Dendritic cell treated with granulocyte-macrophage colony-stimulating factor and Interleukin-4, amounts not matched to agents 40 ng/mL and 50 ng/mL, for 4 days (primary cell): ENCODE results near the gene RNF138.
"Not testable (repeated sequence)": the region's sequence is repeated elsewhere in the genome, so short reads cannot be mapped to it uniquely, and the experiment has no call there.

ENCODE experiments used
- H3K27ac Mint-ChIP-seq: one replicate; pipeline ENCODE4 v1.8.0; 2022; ENCODE audit warnings: mild to moderate bottlenecking, mixed read lengths
- H3K27me3 Mint-ChIP-seq: one replicate; pipeline ENCODE4 v1.8.0; 2022; ENCODE audit warnings: mild to moderate bottlenecking, mixed read lengths
- H3K36me3 Mint-ChIP-seq: one replicate; pipeline ENCODE4 v1.8.0; 2022; ENCODE audit warnings: low read depth, mixed read lengths
- H3K4me1 Mint-ChIP-seq: one replicate; pipeline ENCODE4 v1.8.0; 2022; ENCODE audit warnings: low read depth, mixed read lengths
- H3K4me3 Mint-ChIP-seq: one replicate; pipeline ENCODE4 v1.8.0; 2022; ENCODE audit warnings: mild to moderate bottlenecking, moderate library complexity, mixed read lengths
- H3K9me3 Mint-ChIP-seq: one replicate; pipeline ENCODE4 v1.8.0; 2022; ENCODE audit warnings: mixed read lengths
- intact Hi-C: fragments of 100-400 bp; cut with micrococcal nuclease; formaldehyde crosslinking; loops from one replicate; pipeline ENCODE4 v1.15.0; 2022

Gene RNF138

GRCh38 chr18:32083781-32084180, 7.9 kb upstream of the RNF138 start:
- H3K4me3 Mint-ChIP-seq = no peak overlapping the region
- intact Hi-C loops = no loop called here

GRCh38 chr18:32086881-32087280, 4.8 kb upstream of the RNF138 start:
- Mint-ChIP-seq H3K27me3 (no peaks in the 10 kb centered on the region), H3K36me3 (no peaks in the 10 kb centered on the region), H3K4me1 (peaks cover 47% of the 10 kb centered on the region), H3K9me3 (no peaks in the 10 kb centered on the region), H3K4me3 (no peak overlapping the region), H3K27ac (peak overlapping the region; percentile 93)
- intact Hi-C loops = no loop called here

More at GRCh38 chr18:32083781-32084180, 7.9 kb upstream of the RNF138 start:
- no peaks in the 10 kb centered on the region for H3K36me3 Mint-ChIP-seq
- no peaks in the 10 kb centered on the region for H3K27me3 Mint-ChIP-seq
- H3K9me3 Mint-ChIP-seq = no peaks in the 10 kb centered on the region
- H3K4me1 Mint-ChIP-seq = peaks cover 50% of the 10 kb centered on the region
- peak overlapping the region; percentile 93 for H3K27ac Mint-ChIP-seq

- H3K4me3 Mint-ChIP-seq = peak overlapping the region; percentile 17
- intact Hi-C loops = loop anchor here (5.0 to 10.0 kb wide), 2 partner anchors 74 to 406 kb away; partner anchors contain the start of genes B4GALT6 and RNF125
- H3K9me3 Mint-ChIP-seq, H3K27me3 Mint-ChIP-seq, H3K27ac Mint-ChIP-seq: not testable (repeated sequence)
- H3K4me1 Mint-ChIP-seq = peaks cover 43% of the 10 kb centered on the region
- peaks cover 35% of the 10 kb centered on the region for H3K36me3 Mint-ChIP-seq
Observed at GRCh38 chr18:32090831-32091230, 843 bp upstream of the RNF138 start.

GRCh38 chr18:32091325-32091723, 350 bp upstream of the RNF138 start:
- H3K4me3 Mint-ChIP-seq = peak overlapping the region; percentile 98
- peaks cover 40% of the 10 kb centered on the region for H3K36me3 Mint-ChIP-seq
- H3K9me3 Mint-ChIP-seq = no peaks in the 10 kb centered on the region
- intact Hi-C loops = loop anchor here (5.0 to 10.0 kb wide), 2 partner anchors 74 to 407 kb away; partner anchors contain the start of genes B4GALT6 and RNF125
- H3K27me3 Mint-ChIP-seq = no peaks in the 10 kb centered on the region
- H3K27ac Mint-ChIP-seq = peak overlapping the region; percentile 97
- peaks cover 48% of the 10 kb centered on the region for H3K4me1 Mint-ChIP-seq

GRCh38 chr18:32092422-32093101, 888 bp downstream of the RNF138 start:
- H3K9me3 Mint-ChIP-seq = no peaks in the 10 kb centered on the region
- intact Hi-C loops = loop anchor here (1.0 to 10.0 kb wide), 4 partner anchors 44 to 408 kb away; partner anchors contain the start of genes B4GALT6, RNF125 and TRAPPC8

GRCh38 chr18:32093102-32093511, 1.4 kb downstream of the RNF138 start:
- peaks cover 43% of the 10 kb centered on the region for H3K4me1 Mint-ChIP-seq
- intact Hi-C loops = loop anchor here (2.0 to 10.0 kb wide), 3 partner anchors 44 to 408 kb away; partner anchors contain the start of genes B4GALT6 and RNF125
- peak overlapping the region; percentile 97 for H3K27ac Mint-ChIP-seq
- H3K36me3 Mint-ChIP-seq = peaks cover 46% of the 10 kb centered on the region
- H3K27me3 Mint-ChIP-seq = no peaks in the 10 kb centered on the region
- peak overlapping the region; percentile 98 for H3K4me3 Mint-ChIP-seq
- no peaks in the 10 kb centered on the region for H3K9me3 Mint-ChIP-seq

More at GRCh38 chr18:32092422-32093101, 888 bp downstream of the RNF138 start:
- Mint-ChIP-seq H3K4me1 (peaks cover 46% of the 10 kb centered on the region), H3K4me3 (peak overlapping the region; percentile 98), H3K27me3 (no peaks in the 10 kb centered on the region), H3K36me3 (peaks cover 46% of the 10 kb centered on the region), H3K27ac (peak overlapping the region; percentile 97)

- peaks cover 46% of the 10 kb centered on the region for H3K36me3 Mint-ChIP-seq
- peaks cover 43% of the 10 kb centered on the region for H3K4me1 Mint-ChIP-seq
- intact Hi-C loops = loop anchor here (2.0 to 10.0 kb wide), 3 partner anchors 45 to 409 kb away; partner anchors contain the start of genes B4GALT6 and RNF125
Observed at GRCh38 chr18:32093523-32093922, 1.8 kb downstream of the RNF138 start.

GRCh38 chr18:32095192-32095899, 3.7 kb downstream of the RNF138 start:
- Mint-ChIP-seq H3K27ac (no peak overlapping the region), H3K9me3 (no peaks in the 10 kb centered on the region), H3K36me3 (peaks cover 55% of the 10 kb centered on the region), H3K4me1 (peaks cover 43% of the 10 kb centered on the region), H3K27me3 (no peaks in the 10 kb centered on the region), H3K4me3 (no peak overlapping the region)
- intact Hi-C loops = loop anchor here (10.0 kb wide), 1 partner anchor 411 kb away; the partner anchor contains the start of gene B4GALT6

More at GRCh38 chr18:32093523-32093922, 1.8 kb downstream of the RNF138 start:
- Mint-ChIP-seq H3K4me3 (peak overlapping the region; percentile 98), H3K27ac (peak overlapping the region; percentile 97), H3K9me3 (no peaks in the 10 kb centered on the region), H3K27me3 (no peaks in the 10 kb centered on the region)

GRCh38 chr18:32095900-32096229, 4.2 kb downstream of the RNF138 start:
- H3K4me3 Mint-ChIP-seq = no peak overlapping the region
- peaks cover 44% of the 10 kb centered on the region for H3K4me1 Mint-ChIP-seq
- intact Hi-C loops = loop anchor here (10.0 kb wide), 1 partner anchor 411 kb away; the partner anchor contains the start of gene B4GALT6
- no peaks in the 10 kb centered on the region for H3K27me3 Mint-ChIP-seq
- H3K27ac Mint-ChIP-seq = peak overlapping the region; percentile 9
- H3K36me3 Mint-ChIP-seq = peaks cover 60% of the 10 kb centered on the region
- no peaks in the 10 kb centered on the region for H3K9me3 Mint-ChIP-seq

- intact Hi-C loops = loop anchor here (10.0 kb wide), 1 partner anchor 412 kb away; the partner anchor contains the start of gene B4GALT6
- peak overlapping the region; percentile 9 for H3K27ac Mint-ChIP-seq
- no peak overlapping the region for H3K4me3 Mint-ChIP-seq
- H3K9me3 Mint-ChIP-seq = no peaks in the 10 kb centered on the region
- peaks cover 45% of the 10 kb centered on the region for H3K4me1 Mint-ChIP-seq
- no peaks in the 10 kb centered on the region for H3K27me3 Mint-ChIP-seq
- H3K36me3 Mint-ChIP-seq = peaks cover 67% of the 10 kb centered on the region
Observed at GRCh38 chr18:32096946-32097345, 5.3 kb downstream of the RNF138 start.

- intact Hi-C loops = no loop called here
- Mint-ChIP-seq H3K27me3 (no peaks in the 10 kb centered on the region), H3K9me3 (no peaks in the 10 kb centered on the region), H3K4me1 (peaks cover 5% of the 10 kb centered on the region), H3K36me3 (peaks cover 49% of the 10 kb centered on the region), H3K4me3 (no peak overlapping the region), H3K27ac (no peak overlapping the region)
Observed at GRCh38 chr18:32104516-32104915, 12.8 kb downstream of the RNF138 start.

GRCh38 chr18:32110005-32110404, 18.3 kb downstream of the RNF138 start:
- Mint-ChIP-seq H3K9me3 (no peaks in the 10 kb centered on the region), H3K36me3 (peaks cover 48% of the 10 kb centered on the region), H3K4me1 (peaks cover 4% of the 10 kb centered on the region), H3K4me3 (no peak overlapping the region), H3K27me3 (no peaks in the 10 kb centered on the region), H3K27ac (no peak overlapping the region)
- intact Hi-C loops = no loop called here

- intact Hi-C loops = no loop called here
- no peak overlapping the region for H3K4me3 Mint-ChIP-seq
- no peaks in the 10 kb centered on the region for H3K9me3 Mint-ChIP-seq
- H3K36me3 Mint-ChIP-seq = peaks cover 63% of the 10 kb centered on the region
- peaks cover 14% of the 10 kb centered on the region for H3K4me1 Mint-ChIP-seq
- no peaks in the 10 kb centered on the region for H3K27me3 Mint-ChIP-seq
- H3K27ac Mint-ChIP-seq = no peak overlapping the region
Observed at GRCh38 chr18:32111706-32112105, 20.0 kb downstream of the RNF138 start.

GRCh38 chr18:32112826-32113225, 21.2 kb downstream of the RNF138 start:
- Mint-ChIP-seq H3K36me3 (peaks cover 64% of the 10 kb centered on the region), H3K4me3 (no peak overlapping the region), H3K27ac (no peak overlapping the region), H3K4me1 (peaks cover 14% of the 10 kb centered on the region), H3K27me3 (no peaks in the 10 kb centered on the region), H3K9me3 (no peaks in the 10 kb centered on the region)
- intact Hi-C loops = no loop called here
